Fibroblast of mammary gland (primary cell): ENCODE results near the gene RPS19BP1.

Experiments
- DNase-seq: peaks from one replicate; pipeline ENCODE4 v3.0.0-alpha.2; 2010; ENCODE audit warnings: low read depth
- H3K4me3 ChIP-seq: 2 replicates; pipeline ENCODE4 v1.5.1; 2011; ENCODE audit warnings: low read depth, mild to moderate bottlenecking, low read length, moderate library complexity; ENCODE audit not compliant: control insufficient read depth
- TF ChIP-seq, protein P1 (sequence below): conservative IDR thresholded peaks from 2 replicates; pipeline ENCODE4 v1.5.1; 2011; ENCODE audit warnings: low read depth, low read length, inconsistent platforms; ENCODE audit not compliant: control insufficient read depth, insufficient read depth

The RPS19BP1 gene, protein sequence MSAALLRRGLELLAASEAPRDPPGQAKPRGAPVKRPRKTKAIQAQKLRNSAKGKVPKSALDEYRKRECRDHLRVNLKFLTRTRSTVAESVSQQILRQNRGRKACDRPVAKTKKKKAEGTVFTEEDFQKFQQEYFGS

DNA sequence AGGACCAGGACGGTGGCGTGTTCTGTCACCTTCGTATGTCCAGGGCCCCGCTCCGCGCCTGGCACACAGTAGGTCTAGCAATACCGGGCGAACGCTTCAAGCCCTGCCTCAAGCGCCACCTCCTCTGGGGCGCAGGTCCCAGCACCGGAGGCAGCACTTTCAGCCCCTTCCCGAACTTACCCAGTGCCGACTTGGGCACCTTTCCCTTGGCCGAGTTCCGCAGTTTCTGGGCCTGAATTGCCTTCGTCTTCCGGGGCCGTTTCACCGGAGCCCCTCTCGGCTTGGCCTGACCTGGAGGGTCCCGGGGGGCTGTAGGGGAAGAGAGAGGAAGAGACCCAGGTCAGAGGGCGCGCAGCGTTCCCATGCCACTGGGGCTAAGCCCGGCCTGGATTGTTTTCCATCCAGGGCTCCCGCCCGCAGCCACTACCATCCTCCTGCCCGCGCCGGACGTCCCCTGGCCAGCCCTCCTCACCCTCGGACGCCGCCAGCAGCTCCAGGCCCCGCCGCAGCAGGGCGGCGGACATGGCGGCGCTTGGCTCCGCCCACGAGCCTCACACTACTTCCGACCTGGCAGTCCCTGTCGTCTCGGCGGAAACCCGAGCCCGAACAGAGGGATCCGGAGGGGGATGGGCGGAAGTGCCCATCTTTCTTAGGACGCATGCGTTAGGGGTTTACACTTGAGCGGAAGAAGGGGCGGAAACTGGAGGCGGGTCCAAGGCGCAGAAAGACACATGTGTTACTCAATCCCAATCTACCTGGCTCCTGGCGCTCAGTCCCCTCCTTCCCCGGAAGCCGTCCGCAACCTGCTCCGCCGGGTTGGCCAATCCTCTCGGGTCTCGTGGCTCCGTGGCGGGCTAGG, at the start of gene RPS19BP1:
Gene RPS19BP1, minus strand, starts transcription at position 534 of the 859 bp plus-strand sequence. Its CDS starts 10 bp downstream, at position 524.
- H3K4me3 ChIP-seq = peak within 1 kb of the TSS; percentile 74
- peak; percentile 97 for DNase-seq
- TF ChIP-seq, protein P1, sequence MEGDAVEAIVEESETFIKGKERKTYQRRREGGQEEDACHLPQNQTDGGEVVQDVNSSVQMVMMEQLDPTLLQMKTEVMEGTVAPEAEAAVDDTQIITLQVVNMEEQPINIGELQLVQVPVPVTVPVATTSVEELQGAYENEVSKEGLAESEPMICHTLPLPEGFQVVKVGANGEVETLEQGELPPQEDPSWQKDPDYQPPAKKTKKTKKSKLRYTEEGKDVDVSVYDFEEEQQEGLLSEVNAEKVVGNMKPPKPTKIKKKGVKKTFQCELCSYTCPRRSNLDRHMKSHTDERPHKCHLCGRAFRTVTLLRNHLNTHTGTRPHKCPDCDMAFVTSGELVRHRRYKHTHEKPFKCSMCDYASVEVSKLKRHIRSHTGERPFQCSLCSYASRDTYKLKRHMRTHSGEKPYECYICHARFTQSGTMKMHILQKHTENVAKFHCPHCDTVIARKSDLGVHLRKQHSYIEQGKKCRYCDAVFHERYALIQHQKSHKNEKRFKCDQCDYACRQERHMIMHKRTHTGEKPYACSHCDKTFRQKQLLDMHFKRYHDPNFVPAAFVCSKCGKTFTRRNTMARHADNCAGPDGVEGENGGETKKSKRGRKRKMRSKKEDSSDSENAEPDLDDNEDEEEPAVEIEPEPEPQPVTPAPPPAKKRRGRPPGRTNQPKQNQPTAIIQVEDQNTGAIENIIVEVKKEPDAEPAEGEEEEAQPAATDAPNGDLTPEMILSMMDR = no peak

DNA sequence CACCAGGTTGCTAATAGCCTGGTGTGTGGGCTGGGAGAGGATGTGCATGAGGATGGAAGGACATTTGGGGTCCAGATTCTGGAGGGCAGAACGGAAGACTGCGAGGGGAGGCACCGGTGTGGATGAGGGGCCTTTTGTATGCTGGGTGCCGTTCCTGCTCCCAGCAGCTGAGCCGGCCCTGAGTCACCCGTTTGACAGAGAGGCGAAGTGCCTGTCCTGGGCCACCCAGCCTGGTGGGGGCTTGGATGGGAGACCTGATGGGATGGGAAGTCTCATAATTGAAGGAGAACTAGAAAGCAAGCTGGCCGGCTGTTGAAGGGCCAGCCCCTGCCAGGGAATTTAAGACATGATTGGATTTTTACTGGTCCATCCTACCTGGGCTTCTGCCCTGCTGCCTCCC, 48.8 kb upstream of the RPS19BP1 start:
- TF ChIP-seq, protein P1 = no peak
- no peak for DNase-seq

DNA sequence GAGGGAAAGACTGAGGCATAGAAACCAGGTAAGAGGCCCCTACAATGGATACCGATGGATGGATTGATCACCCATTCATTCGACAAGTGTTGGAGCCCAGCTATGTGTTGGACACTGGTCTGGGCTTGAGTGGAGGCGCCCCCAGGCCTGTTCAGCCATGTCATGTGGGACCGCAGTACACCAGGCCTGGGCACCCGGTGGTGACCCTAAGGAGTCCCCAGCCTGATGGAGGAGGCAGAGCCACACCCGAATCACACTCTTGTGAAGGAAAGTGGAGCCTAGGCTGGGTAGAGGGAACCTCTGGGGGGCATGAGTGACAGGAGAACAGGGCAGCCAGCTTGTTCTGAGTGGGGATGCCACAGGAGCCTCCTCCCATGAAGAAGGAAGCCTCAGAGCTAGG, 48.2 kb upstream of the RPS19BP1 start:
- no peak for DNase-seq
- H3K4me3 ChIP-seq = no peak overlapping the region
- TF ChIP-seq, protein P1 = no peak

More for the DNA sequence above, 48.8 kb upstream of the RPS19BP1 start:
- H3K4me3 ChIP-seq = no peak overlapping the region

DNA sequence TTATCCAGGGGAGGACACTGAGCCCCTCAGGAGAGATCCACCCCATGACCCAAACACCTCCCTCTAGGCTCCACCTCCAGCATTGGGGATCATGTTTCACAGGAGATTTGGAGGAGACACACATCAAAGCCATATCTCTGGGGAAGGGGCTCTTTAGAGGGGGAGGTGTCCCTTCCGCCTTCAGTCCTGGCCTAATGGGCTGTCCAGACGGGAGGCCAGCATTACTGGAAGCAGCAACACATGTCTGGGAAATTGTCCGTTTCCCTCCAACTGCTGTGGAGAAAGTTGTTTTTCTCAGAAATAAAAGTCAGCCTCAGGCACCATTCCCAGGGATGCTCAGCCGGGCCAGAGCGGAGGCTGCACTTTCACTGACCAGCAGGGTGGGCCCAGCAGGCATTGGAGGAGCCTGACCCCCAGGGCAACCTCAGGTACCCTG, 47.5 kb upstream of the RPS19BP1 start:
- no peak overlapping the region for H3K4me3 ChIP-seq
- DNase-seq = no peak
- TF ChIP-seq, protein P1 = no peak

DNA sequence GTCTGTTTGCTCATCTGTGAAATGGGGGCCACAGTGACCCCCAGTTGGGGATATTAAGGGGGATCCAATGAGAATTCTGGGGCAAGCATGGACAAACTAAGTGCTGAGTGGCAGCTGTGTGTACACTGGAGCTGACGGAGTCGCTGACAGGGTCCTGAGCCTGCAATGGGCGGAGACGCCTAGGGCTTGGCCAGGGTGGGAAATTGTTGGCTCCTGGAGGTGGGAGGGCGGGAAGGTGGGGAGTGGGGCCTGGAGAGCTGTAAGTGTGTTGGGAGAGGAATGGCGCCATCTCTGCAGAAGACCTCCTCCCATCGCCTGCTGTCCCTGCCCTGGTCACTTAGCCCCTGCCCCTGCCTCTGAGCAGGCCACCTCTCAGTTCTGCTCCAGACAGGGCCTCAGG, 45.4 kb upstream of the RPS19BP1 start:
- TF ChIP-seq, protein P1 = no peak
- no peak overlapping the region for H3K4me3 ChIP-seq
- no peak for DNase-seq

DNA sequence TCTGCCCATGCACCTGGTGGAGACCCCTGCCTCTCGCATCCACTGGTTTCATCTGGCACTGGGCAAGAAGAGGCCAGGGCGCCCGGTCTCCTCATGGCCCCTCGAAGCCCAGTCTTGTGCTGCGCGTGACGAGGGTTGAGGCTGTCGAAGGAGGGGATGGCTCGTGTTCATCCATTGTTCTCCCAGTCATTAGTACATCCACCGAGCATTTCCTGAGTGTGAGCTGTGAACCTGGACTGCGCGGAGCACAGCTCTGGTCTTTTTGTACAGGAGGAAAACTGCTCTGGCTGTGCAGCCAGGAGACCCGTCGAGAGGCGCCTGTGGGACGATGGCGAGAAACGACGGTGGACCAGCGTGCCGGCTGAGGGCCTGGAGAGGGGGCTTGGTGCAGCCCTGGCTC, 44.8 kb upstream of the RPS19BP1 start:
- H3K4me3 ChIP-seq = no peak overlapping the region
- DNase-seq = no peak
- TF ChIP-seq, protein P1 = no peak
